ENCODE data around the gene ADCY5.

DNA sequence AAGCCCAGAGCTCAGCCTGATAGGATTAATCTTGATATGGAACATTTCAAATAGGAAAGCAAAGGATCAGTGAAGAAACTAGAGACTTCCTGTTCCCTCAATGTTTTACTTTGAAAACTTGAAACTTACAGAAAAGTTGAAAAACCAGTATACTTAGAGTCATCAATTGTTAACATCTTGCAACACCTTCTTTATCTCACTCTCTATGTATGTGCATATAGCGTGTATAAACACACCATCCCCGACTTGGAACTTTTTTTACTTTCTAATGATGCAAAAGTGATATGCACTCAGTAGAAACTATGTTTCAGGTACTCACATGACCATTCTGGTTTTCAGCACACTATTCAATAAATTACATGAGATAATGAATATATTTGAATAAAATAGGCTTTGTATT lies 186.7 kb downstream of the ADCY5 start:
- TF ChIP-seq, protein P1, sequence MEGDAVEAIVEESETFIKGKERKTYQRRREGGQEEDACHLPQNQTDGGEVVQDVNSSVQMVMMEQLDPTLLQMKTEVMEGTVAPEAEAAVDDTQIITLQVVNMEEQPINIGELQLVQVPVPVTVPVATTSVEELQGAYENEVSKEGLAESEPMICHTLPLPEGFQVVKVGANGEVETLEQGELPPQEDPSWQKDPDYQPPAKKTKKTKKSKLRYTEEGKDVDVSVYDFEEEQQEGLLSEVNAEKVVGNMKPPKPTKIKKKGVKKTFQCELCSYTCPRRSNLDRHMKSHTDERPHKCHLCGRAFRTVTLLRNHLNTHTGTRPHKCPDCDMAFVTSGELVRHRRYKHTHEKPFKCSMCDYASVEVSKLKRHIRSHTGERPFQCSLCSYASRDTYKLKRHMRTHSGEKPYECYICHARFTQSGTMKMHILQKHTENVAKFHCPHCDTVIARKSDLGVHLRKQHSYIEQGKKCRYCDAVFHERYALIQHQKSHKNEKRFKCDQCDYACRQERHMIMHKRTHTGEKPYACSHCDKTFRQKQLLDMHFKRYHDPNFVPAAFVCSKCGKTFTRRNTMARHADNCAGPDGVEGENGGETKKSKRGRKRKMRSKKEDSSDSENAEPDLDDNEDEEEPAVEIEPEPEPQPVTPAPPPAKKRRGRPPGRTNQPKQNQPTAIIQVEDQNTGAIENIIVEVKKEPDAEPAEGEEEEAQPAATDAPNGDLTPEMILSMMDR (IDR thresholded peaks at IDR 0.05), result no peak
- no peak for TF ChIP-seq EZH2 (IDR thresholded peaks at IDR 0.05; ENCODE audit: borderline replicate concordance, insufficient read depth, low read depth, low read length, poor library complexity, severe bottlenecking)
